Measurements from ENCODE around the gene DHTKD1. TPM values are rescaled to one million over a fixed set of nuclear protein-coding genes. Genes with fewer than 3 reads are reported as not detected.
A peak's percentile ranks its signal among the peaks of the same experiment; 100 is the strongest.

Gene DHTKD1
- total RNA-seq (ENCODE audit: unreplicated experiment): 31.7 TPM
- long read RNA-seq, full-length matches to known transcripts: 8 of 15 reads
- long read RNA-seq, partial matches to known transcripts: 3 of 15 reads
- long read RNA-seq, other reads (novel, unspliced or antisense): 4 of 15 reads

GRCh38 chr10:12068449-12069269 is at the start of gene DHTKD1:
DHTKD1 (plus strand) TSS chr10:12068954; CDS start chr10:12069034, 80 bp downstream.
- Mint-ChIP-seq H3K36me3 (ENCODE audit: low read depth, unreplicated experiment) (no peaks in the 10 kb centered on the region), H3K27ac (ENCODE audit: unreplicated experiment) (peak within 1 kb of the TSS; percentile 92), H3K4me1 (ENCODE audit: unreplicated experiment) (peaks cover 9% of the 10 kb centered on the region), H3K9me3 (ENCODE audit: unreplicated experiment) (no peaks in the 10 kb centered on the region), H3K27me3 (ENCODE audit: unreplicated experiment) (peaks cover 4% of the 10 kb centered on the region), H3K4me3 (ENCODE audit: unreplicated experiment) (peak within 1 kb of the TSS; percentile 88)
- peak; percentile 100 for DNase-seq (ENCODE audit: low spot score)
- no peak for TF ChIP-seq CTCF (IDR thresholded peaks at IDR 0.05; ENCODE audit: unreplicated experiment)

- Mint-ChIP-seq H3K27me3 (ENCODE audit: unreplicated experiment) (no peaks in the 10 kb centered on the region), H3K27ac (ENCODE audit: unreplicated experiment) (no peak overlapping the region)
Measured at GRCh38 chr10:12019283-12019971, 49.3 kb upstream of the DHTKD1 start.

GRCh38 chr10:12020574-12020973 is 48.2 kb upstream of the DHTKD1 start:
- no peak for TF ChIP-seq CTCF (IDR thresholded peaks at IDR 0.05; ENCODE audit: unreplicated experiment)
- Mint-ChIP-seq H3K27ac (ENCODE audit: unreplicated experiment) (no peak overlapping the region), H3K9me3 (ENCODE audit: unreplicated experiment) (no peaks in the 10 kb centered on the region), H3K4me3 (ENCODE audit: unreplicated experiment) (no peak overlapping the region), H3K36me3 (ENCODE audit: low read depth, unreplicated experiment) (peaks cover 4% of the 10 kb centered on the region), H3K27me3 (ENCODE audit: unreplicated experiment) (no peaks in the 10 kb centered on the region), H3K4me1 (ENCODE audit: unreplicated experiment) (no peaks in the 10 kb centered on the region)
- DNase-seq (ENCODE audit: low spot score): no peak

More at GRCh38 chr10:12019283-12019971, 49.3 kb upstream of the DHTKD1 start:
- H3K4me3 Mint-ChIP-seq (ENCODE audit: unreplicated experiment): no peak overlapping the region
- no peaks in the 10 kb centered on the region for H3K9me3 Mint-ChIP-seq (ENCODE audit: unreplicated experiment)
- no peak for TF ChIP-seq CTCF (IDR thresholded peaks at IDR 0.05; ENCODE audit: unreplicated experiment)
- no peaks in the 10 kb centered on the region for H3K4me1 Mint-ChIP-seq (ENCODE audit: unreplicated experiment)
- peaks cover 4% of the 10 kb centered on the region for H3K36me3 Mint-ChIP-seq (ENCODE audit: low read depth, unreplicated experiment)
- DNase-seq (ENCODE audit: low spot score): no peak

- Mint-ChIP-seq H3K27me3 (ENCODE audit: unreplicated experiment) (no peaks in the 10 kb centered on the region), H3K27ac (ENCODE audit: unreplicated experiment) (no peak overlapping the region), H3K9me3 (ENCODE audit: unreplicated experiment) (no peaks in the 10 kb centered on the region), H3K4me3 (ENCODE audit: unreplicated experiment) (no peak overlapping the region), H3K4me1 (ENCODE audit: unreplicated experiment) (no peaks in the 10 kb centered on the region), H3K36me3 (ENCODE audit: low read depth, unreplicated experiment) (peaks cover 10% of the 10 kb centered on the region)
- no peak for DNase-seq (ENCODE audit: low spot score)
- no peak for TF ChIP-seq CTCF (IDR thresholded peaks at IDR 0.05; ENCODE audit: unreplicated experiment)
Measured at GRCh38 chr10:12022580-12023257, 46.0 kb upstream of the DHTKD1 start.
